CD4-positive, alpha-beta T cell treated with Interleukin-17A for 4 hours (primary cell): Measurements from ENCODE around the gene C2orf78.
"Not testable (repeated sequence)": the region's sequence is repeated elsewhere in the genome, so short reads cannot be mapped to it uniquely, and the experiment has no call there.

Source experiments
- DNase-seq: peaks from one replicate; pipeline ENCODE4 v3.0.0-alpha.2; 2020; ENCODE audit warnings: mixed read lengths

Gene C2orf78, protein sequence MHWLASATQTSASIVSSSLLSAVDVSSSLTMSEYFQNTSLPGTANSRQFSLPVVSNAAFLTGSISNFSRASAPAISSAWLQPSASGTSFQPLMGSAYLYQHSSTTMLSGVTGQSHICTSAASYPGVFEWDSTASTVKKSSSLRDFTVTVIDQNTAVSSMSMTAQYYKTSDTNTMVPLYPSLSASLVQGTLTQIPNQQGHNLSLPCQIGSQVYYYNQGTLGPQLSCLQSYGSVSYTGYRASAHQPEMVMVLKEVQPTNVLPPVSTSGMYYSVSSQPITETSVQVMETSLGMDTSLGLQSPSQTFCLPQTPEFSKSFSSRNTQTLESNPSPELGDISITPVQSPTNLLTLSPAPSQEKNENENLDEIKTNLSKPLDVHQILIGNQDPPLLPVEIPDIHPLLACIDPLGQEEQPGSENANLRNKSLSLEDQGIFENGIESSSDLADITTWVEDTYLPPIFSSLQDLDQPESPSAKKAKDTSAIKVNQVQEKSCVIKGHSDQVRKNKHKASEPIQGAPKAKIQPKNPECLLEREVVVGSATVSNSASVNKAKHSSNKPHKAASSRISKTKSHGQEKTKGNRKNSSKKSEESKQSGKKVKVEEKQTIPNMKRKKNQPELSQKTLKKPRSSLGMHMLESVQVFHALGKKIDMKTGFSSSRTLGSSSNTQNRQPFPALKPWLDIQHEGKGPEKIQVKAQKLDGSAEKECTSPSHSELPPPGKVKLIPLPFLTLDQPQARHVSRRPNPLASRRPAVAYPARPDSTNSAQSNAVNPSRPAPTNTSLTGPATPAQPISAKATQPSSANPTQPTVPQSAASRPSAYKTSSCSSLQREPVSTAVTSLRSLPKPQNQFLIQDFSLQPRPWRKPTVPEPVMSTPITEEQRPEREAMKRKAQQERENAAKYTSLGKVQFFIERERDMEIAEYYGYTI

DNA sequence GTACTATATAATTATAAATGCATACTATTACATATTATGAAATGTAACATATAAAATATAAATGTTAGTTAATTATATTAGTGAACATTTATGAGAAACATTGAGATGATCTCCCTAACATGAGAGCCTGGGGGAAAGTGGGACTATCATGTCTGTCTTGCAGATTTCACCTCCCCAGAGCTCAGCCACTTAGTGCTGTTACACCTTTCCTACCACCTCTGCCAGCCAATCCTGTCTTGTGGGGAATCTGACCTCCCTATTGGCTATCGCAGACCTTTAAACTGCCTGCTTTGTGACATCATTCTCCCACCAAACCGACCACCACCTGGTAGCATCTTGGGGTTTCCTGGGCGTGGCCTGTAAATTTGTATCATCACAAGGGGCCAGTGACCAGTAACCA, at the start of gene C2orf78:
Gene C2orf78 (plus strand): TSS at position 301 of the 400 bp plus-strand sequence. CDS start 127 bp downstream, outside the sequence.
- DNase-seq, result not testable (repeated sequence)

DNA sequence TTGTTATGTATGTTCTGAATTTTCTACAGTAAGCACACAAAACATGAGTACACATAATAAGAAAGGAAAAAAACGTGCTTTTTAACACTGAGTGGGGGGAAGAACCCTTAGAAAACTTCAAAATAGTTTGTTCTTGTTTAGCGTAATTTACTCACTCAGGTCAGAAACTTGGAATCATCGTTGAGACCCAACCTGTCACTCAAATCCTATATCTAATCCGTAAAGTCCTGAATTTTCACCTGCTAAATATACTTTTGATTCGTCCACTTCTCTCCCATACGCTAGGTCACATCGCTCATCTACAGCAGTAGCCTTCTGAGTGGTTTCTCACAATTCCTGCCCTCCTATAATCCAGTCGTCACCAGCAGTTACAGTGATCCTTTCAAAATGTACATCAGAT, 47.6 kb upstream of the C2orf78 start:
- DNase-seq, result no peak

DNA sequence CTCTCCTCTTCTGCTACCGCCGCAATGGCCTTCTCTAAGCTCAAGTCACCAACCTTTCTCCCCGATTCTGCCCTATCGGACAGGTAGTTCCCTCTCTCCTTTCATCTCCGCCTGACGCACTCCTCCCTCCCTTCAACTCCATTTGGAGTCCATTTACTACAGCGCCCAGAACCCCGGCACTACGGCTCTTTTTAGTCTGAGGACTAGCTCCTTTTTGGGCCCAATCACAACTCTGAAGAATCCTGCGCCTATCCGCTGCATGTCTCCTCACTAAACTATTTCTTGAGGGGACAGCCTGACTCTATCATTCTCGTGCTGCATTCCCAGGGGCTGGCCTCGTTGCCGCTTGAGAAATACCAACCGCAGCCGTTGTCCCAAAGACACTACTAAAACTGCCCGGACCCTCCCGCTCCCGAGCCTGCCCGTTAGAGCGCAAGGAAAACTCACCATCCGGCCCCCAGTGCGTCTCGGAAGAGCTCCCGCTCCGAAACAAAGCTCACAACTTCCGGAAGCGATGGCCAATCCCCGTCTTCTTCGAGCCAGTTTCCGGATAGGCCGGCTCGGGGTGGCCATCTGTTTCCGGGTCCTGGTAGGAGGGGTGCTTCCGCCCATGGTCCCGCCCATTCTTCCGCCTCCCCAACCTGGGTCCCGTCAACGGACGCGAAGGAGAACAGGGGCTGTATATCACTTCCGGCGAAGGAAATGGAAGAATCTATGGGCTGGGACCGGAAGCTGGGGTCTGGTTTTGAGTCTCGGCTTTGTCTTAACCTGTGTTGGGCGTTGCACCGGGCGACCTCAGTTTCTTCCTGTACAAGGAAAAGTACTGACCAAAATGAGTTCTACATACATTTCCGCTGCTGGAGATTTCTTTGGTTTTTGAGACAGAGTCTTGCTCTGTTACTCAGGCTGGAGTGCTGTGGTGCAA, 46.9 kb upstream of the C2orf78 start, which contains the start of gene TPRKB:
Gene TPRKB (minus strand): TSS at position 491 of the 925 bp plus-strand sequence. CDS start 2,776 bp downstream, outside the sequence.
- DNase-seq, result peak; percentile 96

DNA sequence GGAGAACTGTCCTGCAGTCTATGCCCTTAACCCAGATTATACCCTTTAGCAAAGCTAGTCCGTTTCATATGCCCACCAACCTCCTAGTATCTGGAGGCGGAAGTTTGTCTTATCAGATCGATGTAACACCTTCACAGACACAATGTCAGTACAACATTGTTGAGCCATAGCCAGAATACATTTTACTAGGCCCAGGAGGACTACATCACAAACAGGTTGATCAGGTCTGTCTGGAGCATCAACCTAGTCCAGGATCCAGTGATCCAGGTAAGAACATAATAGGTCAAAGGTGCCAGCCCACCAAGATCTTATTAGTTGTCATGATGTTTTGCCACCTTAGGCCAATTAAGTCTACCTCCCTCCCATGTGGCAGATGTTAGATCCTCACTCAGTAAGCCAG, 44.9 kb upstream of the C2orf78 start:
- DNase-seq, result no peak

DNA sequence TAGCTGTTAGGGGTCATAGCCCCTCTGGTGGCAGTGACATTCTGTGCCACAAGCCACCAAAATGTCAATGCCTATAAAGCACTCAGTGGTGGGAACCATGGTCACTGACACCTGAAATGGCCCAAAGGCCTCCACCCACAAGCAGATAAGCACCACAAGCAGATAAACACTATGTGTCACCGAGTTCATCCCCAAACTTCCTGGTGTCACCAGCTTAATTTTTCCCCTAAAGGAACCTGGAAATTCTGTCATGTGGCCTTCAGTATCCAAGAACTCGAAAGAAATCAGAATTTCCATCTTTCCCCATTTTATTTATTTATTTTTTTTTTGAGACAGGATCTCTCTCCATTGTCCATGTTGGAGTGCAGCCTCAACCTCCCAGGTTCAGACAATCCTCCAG, 43.2 kb upstream of the C2orf78 start:
- DNase-seq, result no peak

DNA sequence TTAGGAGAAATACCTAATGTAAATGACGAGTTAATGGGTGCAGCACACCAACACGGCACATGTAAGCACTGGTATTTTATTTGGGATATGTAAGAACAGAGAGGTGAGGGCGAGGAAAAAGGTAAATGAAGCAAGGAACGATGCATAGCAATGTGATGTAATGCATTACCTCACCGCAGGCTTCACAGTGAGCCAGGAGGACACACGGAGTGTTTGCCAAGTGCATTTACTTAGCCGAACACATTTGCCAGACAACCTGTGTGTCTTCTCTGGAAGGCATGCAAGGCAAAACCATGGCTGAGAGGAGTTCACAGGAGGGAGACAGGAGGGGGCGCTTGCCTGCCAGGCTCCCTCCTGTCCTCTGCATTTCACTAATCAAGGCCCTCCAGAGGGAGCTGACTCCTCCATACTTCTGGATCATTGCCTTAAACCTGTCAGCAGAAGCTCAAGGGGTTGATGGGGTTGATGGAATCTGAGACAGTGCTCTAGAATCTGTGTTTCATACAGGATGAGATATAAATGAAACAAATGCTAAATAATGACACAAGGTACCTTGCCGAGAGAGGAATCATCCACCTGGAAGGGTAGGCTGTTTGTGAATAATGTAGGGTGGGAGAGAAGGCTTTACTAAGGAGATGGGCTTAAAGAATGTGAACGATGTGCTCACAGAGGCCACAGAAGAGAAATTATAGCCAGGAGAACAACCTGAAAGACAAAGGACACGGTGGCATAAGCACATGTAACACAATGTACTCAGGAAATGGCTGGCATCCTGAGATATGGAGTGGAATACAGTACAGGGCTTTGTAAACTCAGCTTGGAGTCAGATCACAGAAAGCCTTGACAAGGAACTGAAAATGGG, 37.7 kb upstream of the C2orf78 start:
- DNase-seq, result no peak

DNA sequence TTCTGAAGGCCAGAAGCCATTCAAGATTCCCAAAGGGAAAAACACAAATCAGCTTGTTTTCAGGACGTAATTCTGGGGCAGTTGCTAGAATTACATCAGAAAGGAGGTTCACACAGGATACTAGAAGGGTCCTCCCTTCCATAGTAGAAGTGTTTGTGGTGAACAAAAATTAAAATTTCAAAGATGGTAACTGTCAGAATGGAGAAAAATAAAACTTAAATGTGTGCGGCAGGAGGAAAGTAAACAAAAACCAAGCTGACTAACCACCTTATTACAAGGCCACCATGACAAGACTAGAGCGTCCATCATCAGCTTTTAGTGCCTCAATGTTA, 37.1 kb upstream of the C2orf78 start:
- no peak for DNase-seq

DNA sequence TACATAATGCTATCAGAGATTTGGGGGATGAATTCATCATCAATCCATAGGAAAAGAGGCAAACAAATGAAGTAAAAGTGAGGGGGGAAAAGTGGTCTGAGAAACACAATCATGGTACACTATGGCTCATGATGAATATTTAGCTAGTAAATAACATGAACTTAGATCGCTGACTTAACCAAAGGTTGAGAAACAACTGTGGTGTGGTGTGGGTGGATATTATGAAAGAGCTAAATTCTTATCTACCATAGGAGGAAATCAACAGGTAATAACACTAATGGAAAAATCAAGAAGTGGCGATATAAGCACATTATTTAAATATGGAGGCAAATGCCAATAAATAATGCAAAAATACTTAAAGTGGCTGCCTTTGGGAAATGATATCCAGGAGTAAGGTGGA, 34.7 kb upstream of the C2orf78 start:
- no peak for DNase-seq

DNA sequence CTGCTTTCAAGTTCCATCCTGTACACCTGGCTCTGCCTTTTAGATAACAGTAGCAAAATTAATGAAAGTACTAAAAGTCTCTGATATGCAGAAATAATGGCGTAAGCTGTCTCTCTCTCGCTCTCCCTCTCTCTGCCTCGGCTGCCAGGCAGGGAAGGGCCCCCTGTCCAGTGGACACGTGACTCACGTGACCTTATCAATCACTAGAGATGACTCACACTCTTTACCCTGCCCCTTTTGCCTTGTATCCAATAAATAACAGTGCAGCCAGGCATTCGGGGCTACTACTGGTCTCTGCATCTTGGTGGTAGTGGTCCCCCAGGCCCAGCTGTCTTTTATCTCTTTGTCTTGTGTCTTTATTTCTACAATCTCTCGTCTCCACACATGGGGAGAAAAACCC, 29.7 kb upstream of the C2orf78 start:
- DNase-seq, result not testable (repeated sequence)

DNA sequence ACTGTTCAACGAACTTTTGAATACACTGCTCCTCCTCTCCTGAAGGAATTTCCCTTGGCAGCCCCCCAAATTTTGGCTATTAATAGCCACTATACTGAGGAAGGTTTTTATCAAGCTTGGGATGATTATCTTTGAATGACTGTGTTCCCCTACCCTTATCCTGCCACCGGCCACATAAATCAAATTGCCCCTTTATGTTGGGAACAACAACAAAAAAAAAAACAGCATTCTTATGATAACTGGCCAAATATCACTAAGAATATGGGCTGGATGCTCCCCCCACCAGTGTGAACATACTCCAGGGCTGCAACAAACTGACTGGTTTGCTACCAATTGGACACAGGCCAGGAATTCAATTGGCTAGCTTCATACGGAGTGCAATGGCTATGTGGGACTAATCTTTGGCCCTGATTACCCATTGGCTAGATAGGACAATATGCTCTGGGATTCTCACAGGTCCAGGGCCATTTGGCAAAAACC, 24.7 kb upstream of the C2orf78 start:
- no peak for DNase-seq

DNA sequence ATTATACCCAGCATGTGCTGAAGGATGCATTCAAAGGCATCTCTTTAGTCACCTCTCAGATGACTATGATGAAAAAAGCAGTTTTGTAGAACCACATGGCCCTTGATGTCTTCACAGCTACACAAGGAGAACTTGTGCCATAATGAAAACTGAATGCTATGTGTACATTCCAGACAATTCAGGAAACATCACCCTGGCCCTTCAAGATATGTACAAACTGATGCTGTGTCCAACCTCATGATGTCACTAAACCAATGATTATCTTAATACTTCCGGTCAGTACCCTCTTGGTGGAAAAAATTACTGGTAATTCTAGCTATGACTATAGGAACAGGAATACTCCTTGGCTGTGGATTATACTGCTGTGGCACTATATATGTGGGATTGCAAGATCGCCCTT, 24.1 kb upstream of the C2orf78 start:
- no peak for DNase-seq

DNA sequence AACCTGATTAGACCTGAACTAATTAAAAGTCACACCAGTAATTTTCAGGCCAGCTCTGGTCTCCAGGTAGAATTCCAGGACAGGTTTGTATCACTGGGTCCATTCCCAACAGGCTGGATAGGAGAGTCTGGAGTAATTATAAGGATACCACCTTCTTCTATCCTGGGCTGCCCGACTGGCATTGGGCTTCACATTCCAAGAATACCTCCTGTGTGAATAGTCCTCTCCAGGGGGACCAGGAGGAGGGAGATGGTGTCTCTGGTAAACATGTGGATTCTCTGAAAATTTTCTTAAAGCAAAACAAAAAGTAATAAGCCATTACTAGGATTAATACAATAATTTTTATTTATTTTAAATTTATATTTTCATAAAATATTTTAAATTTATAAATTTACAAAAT, 21.4 kb upstream of the C2orf78 start:
- DNase-seq, result no peak

DNA sequence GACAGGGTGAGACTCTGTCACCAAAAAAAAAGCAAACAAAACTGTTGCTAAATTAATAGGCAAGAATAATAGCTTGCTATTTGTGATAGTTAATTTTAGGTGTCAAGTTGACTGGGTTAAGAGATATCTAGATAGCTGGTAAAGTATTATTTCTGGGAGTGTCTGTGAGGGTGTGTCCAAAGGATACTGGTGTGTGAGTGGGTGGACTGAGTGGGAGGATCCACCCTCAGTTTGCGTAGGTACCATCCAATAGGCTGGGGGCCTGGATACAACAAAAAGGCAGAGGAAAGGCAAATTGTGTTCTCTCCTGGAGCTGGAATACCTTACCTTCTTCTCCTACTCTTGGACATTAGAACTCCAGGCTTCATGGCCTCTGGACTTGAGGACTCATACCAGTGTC, 19.0 kb upstream of the C2orf78 start:
- no peak for DNase-seq

DNA sequence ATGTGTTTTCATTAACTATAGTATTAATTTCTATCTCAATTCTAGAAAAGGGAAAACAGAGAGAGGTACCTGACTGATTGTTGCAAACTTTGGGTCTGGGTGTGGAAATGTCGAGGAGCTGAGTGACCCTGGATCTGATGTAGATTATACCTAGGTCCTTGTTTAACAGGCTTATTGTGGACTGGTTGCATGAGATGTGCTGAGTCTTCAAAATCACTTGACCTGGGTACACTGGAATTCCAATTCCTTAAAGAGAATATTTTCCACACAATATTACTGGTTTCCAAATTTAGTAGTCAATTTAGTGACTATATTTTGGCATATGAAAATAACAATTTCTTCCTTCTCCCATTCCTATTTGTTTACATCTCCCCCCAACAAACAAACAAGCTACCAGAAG, 17.6 kb upstream of the C2orf78 start:
- no peak for DNase-seq

DNA sequence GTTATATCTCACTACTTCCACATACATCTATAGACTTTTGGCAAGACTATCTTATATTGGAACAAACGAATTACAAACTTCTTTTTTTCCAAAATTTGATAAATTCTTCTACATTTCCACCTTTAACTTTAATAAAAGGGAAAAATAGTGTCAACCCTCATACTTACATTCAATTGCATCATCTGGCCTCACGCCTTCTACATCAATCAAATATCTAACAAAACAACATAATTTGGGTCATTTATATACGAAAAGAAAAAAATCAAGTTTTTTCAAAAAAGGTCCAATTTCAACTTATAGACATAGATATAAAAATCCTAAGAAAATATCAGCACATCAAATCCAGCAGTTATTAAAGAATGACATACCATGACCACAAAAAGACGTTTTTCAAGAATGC, 17.0 kb upstream of the C2orf78 start:
- DNase-seq, result no peak

DNA sequence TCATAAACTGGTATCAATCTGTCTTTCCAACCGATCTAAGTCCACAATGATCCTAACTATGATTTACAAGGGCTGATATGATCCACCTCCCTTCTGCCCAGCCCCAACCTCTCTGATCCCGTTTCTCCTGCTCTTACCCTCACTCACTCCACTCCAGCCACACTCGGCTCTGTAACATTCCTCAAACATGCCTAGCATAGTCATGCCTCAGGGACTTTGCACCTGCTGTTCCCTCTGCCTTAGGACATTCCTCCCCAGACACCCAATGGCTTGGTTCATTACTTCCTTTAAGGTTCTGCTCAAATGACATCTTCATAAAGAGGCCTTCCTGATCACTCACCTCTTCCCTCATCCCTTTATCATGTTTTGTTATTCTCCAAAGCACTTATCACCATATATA, 13.3 kb upstream of the C2orf78 start:
- DNase-seq, result no peak

DNA sequence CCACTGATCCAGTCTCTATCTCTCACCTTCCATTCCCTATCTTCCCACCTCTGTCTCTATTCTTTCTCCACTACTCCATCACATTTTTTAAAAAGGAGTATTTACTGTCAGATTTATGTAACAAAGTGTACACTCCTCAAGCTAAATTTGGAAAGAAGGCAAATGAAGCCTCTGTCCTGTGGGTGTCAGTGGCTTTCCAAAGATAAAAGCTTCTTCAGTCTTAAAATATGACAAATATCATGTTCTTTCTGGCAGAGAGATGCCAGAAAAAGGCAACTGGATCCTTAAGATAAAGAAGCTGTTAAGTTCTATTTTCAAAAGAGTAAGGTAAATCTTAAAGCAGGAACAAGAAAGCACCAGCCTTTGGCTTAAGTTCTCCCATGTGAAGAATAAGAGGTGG, 11.2 kb upstream of the C2orf78 start:
- no peak for DNase-seq

DNA sequence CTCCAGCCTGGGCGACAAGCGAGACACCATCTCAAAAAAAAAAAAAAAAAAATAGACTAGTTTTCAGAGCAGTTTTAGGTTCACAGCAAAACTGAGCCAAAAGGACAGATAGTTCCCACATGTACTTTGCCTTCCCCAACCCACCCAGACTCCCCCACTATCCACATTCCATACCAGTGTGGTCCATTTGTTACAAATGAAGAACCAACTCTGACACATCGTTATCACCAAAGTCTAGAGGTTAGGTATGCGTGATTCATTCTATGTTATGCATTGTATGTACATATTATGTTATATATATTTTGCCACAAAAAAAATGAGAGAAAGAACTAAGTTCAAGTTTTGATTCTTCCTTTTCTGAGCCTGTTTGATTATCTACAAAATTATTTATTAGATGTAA, 7.6 kb upstream of the C2orf78 start:
- DNase-seq, result no peak

DNA sequence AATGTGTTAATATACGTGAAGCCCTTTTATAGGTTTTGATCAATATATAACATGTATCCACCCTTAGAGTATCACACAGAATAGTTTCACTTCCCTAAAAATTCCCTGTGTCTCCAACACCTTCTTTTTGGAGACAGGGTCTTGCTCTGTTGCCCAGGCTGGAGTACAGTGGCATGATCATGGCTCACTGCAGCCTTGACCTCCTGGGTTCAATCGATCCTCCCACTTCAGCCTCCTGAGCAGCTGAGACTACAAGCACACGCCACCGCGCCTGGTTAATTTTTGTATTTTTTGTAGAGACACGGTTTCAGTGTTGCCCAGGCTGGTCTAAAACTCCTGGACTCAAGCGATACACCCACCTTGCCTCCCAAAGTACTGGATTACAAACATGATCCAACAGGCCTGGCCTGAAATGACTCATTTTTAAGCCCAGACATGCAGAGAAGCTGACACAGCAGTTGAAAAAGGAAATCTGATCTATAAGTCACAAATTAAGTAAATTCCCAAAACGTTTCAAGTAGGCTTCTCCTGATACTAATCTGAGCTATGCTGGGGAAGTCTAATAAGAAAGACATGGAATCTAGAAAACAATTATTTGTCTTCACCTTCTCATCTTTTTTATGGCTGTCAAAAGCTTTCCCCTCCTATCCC, 7.0 kb upstream of the C2orf78 start:
- no peak for DNase-seq

DNA sequence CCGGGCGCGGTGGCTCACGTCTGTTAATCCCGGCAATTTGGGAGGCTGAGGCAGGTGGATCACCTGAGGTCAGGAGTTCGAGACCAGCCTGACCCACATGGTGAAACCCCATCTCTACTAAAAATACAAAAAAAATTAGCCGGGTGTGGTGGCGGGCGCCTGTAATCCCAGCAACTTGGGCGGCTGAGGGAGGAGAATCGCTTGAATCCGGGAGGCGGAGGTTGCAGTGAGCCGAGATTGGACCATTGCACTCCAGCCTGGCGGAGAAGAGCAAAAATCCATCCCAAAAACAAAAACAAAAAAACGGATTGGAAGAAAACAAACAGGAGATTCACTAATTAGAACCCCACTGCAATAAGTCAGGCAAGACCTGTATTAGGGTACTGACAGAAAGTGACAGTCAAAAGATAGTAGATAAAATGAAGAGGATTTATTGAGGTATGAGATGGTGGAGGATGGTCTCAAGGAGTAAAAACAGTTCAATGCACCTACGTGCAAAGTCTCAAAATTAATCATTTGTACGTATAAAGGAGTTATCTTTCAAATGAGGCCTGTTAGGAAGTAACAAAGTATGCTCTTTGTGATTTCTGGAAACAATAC, 5.0 kb upstream of the C2orf78 start:
- DNase-seq, result not testable (repeated sequence)
